Measurements from ENCODE around the gene GAS2L1. TPM values are rescaled to one million over a fixed set of nuclear protein-coding genes. Genes with fewer than 3 reads are reported as not detected.

The GAS2L1 gene
- polyA plus RNA-seq, 1 donor (not counting 4 experiments of a cell fraction or from before 2014, with no cell fraction given) = 11.3 TPM

DNA sequence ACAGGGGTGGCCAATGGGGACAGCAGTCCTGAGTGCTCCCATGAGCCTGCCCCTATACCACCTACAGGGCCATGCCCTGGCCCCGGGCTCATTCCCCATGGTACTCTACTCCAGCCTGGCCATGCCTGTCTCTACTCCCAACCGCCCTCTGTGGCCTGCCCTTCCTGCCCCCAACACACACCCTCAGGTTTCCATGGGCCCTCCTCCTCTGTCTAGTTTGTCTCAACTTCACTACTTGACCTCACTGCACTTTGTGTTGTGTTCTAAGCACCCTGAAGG lies 35.3 kb downstream of the GAS2L1 start:
- dilution Hi-C loops (cut with MboI; ENCODE audit: extremely low pct_ligation_motif_present, low sequenced_read_pairs) = no loop called here

GRCh38 chr22:29342177-29342576 lies 35.7 kb downstream of the GAS2L1 start:
- Histone ChIP-seq H3K4me1 (ENCODE audit: control insufficient read depth, extremely low read depth, insufficient read depth, low read length) (peaks cover 53% of the 10 kb centered on the region), H2AFZ (ENCODE audit: control insufficient read depth, low read length) (no peak overlapping the region), H3K9me1 (ENCODE audit: control insufficient read depth, extremely low read depth, insufficient read depth, low read length) (peaks cover 7% of the 10 kb centered on the region), H4K20me1 (ENCODE audit: control insufficient read depth, extremely low read depth, insufficient read depth, low read length) (peaks cover 15% of the 10 kb centered on the region), H3K27me3 (ENCODE audit: control insufficient read depth, extremely low read depth, insufficient read depth, low read length) (no peaks in the 10 kb centered on the region), H3K9ac (ENCODE audit: control insufficient read depth, extremely low read depth, insufficient read depth, low read length) (no peak overlapping the region), H3K27ac (ENCODE audit: control insufficient read depth, insufficient read depth, low read length) (no peak overlapping the region), H3K4me3 (ENCODE audit: control insufficient read depth in 2 of 3, extremely low read depth in 1 of 3, insufficient read depth in 2 of 3, low read depth in 1 of 3, low read length in 3 of 3) (no peak overlapping the region), H3K9me3 (ENCODE audit: control insufficient read depth, low read depth, low read length) (no peaks in the 10 kb centered on the region), H3K79me2 (ENCODE audit: control insufficient read depth, insufficient read depth, low read length) (no peaks in the 10 kb centered on the region), H3K36me3 (ENCODE audit: control insufficient read depth in 2 of 2, extremely low read depth in 1 of 2, insufficient read depth in 2 of 2, low read length in 2 of 2) (peaks cover 28 to 61% of the 10 kb centered on the region in 2 experiments), H3K4me2 (ENCODE audit: control insufficient read depth, extremely low read depth, insufficient read depth, low read depth, low read length) (no peak overlapping the region)
- no peak for FAIRE-seq
- no peak for DNase-seq (ENCODE audit: low read depth, low spot score)
- no peak for TF ChIP-seq EZH2 (IDR thresholded peaks at IDR 0.05; ENCODE audit: low read length)
- TF ChIP-seq, protein P1, sequence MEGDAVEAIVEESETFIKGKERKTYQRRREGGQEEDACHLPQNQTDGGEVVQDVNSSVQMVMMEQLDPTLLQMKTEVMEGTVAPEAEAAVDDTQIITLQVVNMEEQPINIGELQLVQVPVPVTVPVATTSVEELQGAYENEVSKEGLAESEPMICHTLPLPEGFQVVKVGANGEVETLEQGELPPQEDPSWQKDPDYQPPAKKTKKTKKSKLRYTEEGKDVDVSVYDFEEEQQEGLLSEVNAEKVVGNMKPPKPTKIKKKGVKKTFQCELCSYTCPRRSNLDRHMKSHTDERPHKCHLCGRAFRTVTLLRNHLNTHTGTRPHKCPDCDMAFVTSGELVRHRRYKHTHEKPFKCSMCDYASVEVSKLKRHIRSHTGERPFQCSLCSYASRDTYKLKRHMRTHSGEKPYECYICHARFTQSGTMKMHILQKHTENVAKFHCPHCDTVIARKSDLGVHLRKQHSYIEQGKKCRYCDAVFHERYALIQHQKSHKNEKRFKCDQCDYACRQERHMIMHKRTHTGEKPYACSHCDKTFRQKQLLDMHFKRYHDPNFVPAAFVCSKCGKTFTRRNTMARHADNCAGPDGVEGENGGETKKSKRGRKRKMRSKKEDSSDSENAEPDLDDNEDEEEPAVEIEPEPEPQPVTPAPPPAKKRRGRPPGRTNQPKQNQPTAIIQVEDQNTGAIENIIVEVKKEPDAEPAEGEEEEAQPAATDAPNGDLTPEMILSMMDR (optimal IDR thresholded peaks at IDR 0.05 in 1 of 3, IDR thresholded peaks at IDR 0.05 in 1 of 3, conservative IDR thresholded peaks at IDR 0.05 in 1 of 3; ENCODE audit: extremely low read depth in 1 of 3, insufficient read depth in 2 of 3, low read length in 3 of 3) = no peak
- dilution Hi-C loops (cut with MboI; ENCODE audit: extremely low pct_ligation_motif_present, low sequenced_read_pairs) = no loop called here

More for the DNA sequence above, 35.3 kb downstream of the GAS2L1 start:
- Histone ChIP-seq H3K9me3 (ENCODE audit: control insufficient read depth, low read depth, low read length) (no peaks in the 10 kb centered on the region), H3K9ac (ENCODE audit: control insufficient read depth, extremely low read depth, insufficient read depth, low read length) (no peak overlapping the region), H3K27me3 (ENCODE audit: control insufficient read depth, extremely low read depth, insufficient read depth, low read length) (no peaks in the 10 kb centered on the region), H3K27ac (ENCODE audit: control insufficient read depth, insufficient read depth, low read length) (no peak overlapping the region), H3K4me3 (ENCODE audit: control insufficient read depth in 2 of 3, extremely low read depth in 1 of 3, insufficient read depth in 2 of 3, low read depth in 1 of 3, low read length in 3 of 3) (no peak overlapping the region), H4K20me1 (ENCODE audit: control insufficient read depth, extremely low read depth, insufficient read depth, low read length) (peaks cover 15% of the 10 kb centered on the region), H3K36me3 (ENCODE audit: control insufficient read depth in 2 of 2, extremely low read depth in 1 of 2, insufficient read depth in 2 of 2, low read length in 2 of 2) (peaks cover 28 to 61% of the 10 kb centered on the region in 2 experiments), H3K4me1 (ENCODE audit: control insufficient read depth, extremely low read depth, insufficient read depth, low read length) (peaks cover 53% of the 10 kb centered on the region), H3K9me1 (ENCODE audit: control insufficient read depth, extremely low read depth, insufficient read depth, low read length) (peaks cover 7% of the 10 kb centered on the region), H3K79me2 (ENCODE audit: control insufficient read depth, insufficient read depth, low read length) (no peaks in the 10 kb centered on the region), H2AFZ (ENCODE audit: control insufficient read depth, low read length) (no peak overlapping the region), H3K4me2 (ENCODE audit: control insufficient read depth, extremely low read depth, insufficient read depth, low read depth, low read length) (no peak overlapping the region)
- no peak for FAIRE-seq
- no peak for DNase-seq (ENCODE audit: low read depth, low spot score)
- TF ChIP-seq, protein P1 (optimal IDR thresholded peaks at IDR 0.05 in 1 of 3, IDR thresholded peaks at IDR 0.05 in 1 of 3, conservative IDR thresholded peaks at IDR 0.05 in 1 of 3; ENCODE audit: extremely low read depth in 1 of 3, insufficient read depth in 2 of 3, low read length in 3 of 3) = no peak
- no peak for TF ChIP-seq EZH2 (IDR thresholded peaks at IDR 0.05; ENCODE audit: low read length)
